AG04450 (cell line): ENCODE data around the gene LHFPL2. TPM values are rescaled to one million over a fixed set of nuclear protein-coding genes. Genes with fewer than 3 reads are reported as not detected.

Source experiments
- CTCF ChIA-PET: fragments of 300-600, 350-600 bp; formaldehyde crosslinking; extraction: SDS; loops from one replicate; lab custom pipeline; 2022; ENCODE audit warnings: antibody characterized with exemption, inconsistent platforms; lab: Charles Lee
- POLR2A ChIA-PET: fragments of 350-600 bp; formaldehyde crosslinking; extraction: SDS; loops from one replicate; lab custom pipeline; 2021; ENCODE audit warnings: antibody characterized with exemption, inconsistent platforms; lab: Yijun Ruan, JAX
- DNase-seq: peaks from one replicate; pipeline ENCODE4 v3.0.0-alpha.2; 2011; ENCODE audit warnings: low read depth, low spot score
- H3K27ac ChIP-seq: one replicate; pipeline ENCODE4 v1.5.1; 2012; ENCODE audit warnings: low read depth, low read length, control low read depth
- H3K27me3 ChIP-seq: one replicate; pipeline ENCODE4 v1.6.0; 2012; ENCODE audit warnings: low read length; ENCODE audit not compliant: control insufficient read depth, insufficient read depth
- H3K4me3 ChIP-seq: 2 replicates; pipeline ENCODE4 v1.5.1; 2011; ENCODE audit warnings: mild to moderate bottlenecking, low read depth, low read length, control low read depth
- H3K9me3 ChIP-seq: 2 replicates; pipeline ENCODE4 v1.5.1; 2012; ENCODE audit warnings: low read length; ENCODE audit not compliant: control insufficient read depth, insufficient read depth
- polyA plus RNA-seq: library from polyadenylated mRNA; depleted of rRNA; stranded (reverse); fragments of >200 nt; gene quantifications from 2 replicates; pipeline ENCODE4 v1.2.3, GENCODE V29; 2011
- TF ChIP-seq, protein P1 (sequence below): IDR thresholded peaks from 2 replicates; pipeline ENCODE4 v1.5.1; 2011; ENCODE audit warnings: low read depth, low read length, control low read depth, inconsistent platforms

The LHFPL2 gene
- polyA plus RNA-seq, 1 experiment = 20.1 TPM

DNA sequence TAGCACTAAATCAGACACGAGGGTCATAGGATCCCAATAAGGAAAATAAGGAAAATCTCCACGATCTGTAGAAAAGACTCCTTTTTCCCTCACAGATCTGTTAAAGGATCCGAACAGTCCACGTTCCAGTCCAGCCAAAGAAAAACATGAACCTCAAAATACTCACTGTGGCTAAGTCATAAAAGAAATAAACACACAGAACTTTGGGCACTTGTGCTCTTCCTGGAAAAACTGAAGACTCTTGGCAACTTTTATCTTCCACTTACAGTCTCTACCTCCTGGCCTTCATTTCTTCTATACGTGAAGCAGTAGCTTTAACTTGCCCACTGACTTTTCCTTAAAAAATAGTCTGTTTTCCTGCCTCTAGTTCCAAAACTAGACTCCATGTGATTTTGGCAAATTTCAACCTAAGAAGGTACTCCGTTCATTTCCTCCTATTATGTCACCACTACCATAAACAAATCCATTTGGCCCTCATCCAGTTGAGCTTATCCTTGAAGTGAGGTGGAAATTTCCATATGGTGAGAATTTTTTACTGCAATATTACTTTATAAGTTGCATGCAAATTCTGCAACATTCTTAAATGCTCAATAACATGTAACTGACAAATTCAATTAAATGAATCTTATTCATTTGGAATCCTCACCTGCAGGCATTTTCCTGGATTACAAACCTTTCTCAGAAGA is 5.3 kb upstream of the LHFPL2 start:
- POLR2A ChIA-PET = no interaction called here
- Histone ChIP-seq H3K9me3 (no peaks in the 10 kb centered on the region; the same call in 1 of the 2 replicates), H3K4me3 (no peak overlapping the region), H3K27me3 (no peaks in the 10 kb centered on the region), H3K27ac (no peak overlapping the region)
- CTCF ChIA-PET = no interaction called here
- TF ChIP-seq, protein P1, sequence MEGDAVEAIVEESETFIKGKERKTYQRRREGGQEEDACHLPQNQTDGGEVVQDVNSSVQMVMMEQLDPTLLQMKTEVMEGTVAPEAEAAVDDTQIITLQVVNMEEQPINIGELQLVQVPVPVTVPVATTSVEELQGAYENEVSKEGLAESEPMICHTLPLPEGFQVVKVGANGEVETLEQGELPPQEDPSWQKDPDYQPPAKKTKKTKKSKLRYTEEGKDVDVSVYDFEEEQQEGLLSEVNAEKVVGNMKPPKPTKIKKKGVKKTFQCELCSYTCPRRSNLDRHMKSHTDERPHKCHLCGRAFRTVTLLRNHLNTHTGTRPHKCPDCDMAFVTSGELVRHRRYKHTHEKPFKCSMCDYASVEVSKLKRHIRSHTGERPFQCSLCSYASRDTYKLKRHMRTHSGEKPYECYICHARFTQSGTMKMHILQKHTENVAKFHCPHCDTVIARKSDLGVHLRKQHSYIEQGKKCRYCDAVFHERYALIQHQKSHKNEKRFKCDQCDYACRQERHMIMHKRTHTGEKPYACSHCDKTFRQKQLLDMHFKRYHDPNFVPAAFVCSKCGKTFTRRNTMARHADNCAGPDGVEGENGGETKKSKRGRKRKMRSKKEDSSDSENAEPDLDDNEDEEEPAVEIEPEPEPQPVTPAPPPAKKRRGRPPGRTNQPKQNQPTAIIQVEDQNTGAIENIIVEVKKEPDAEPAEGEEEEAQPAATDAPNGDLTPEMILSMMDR = no peak
- DNase-seq = no peak

DNA sequence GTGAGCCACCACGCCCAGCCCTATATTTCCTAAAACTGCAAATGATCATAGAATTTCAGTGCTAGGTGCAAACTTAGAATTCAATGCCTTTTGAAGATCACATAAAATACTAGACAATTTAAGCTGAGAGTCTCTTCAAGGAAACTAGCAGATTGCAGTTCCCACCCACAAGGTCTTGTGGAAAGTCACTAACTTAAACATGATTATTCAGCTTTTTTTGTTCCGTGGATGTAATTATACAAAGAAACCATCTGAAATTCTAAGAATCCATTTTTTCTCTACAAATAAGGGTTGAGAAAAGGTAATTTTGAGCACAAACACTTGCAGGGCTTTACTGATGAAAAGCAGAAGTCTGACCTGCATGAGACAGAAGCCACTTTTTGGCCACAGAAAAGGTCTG is 4.5 kb upstream of the LHFPL2 start:
- no peaks in the 10 kb centered on the region; the same call in 1 of the 2 replicates for H3K9me3 ChIP-seq
- no peak overlapping the region for H3K27ac ChIP-seq
- no peaks in the 10 kb centered on the region for H3K27me3 ChIP-seq
- DNase-seq = no peak
- CTCF ChIA-PET = no interaction called here
- H3K4me3 ChIP-seq = no peak overlapping the region
- POLR2A ChIA-PET = interaction anchor here (0.6 kb wide), 1 partner anchor 65 kb away, joined by 7 read pairs; no protein-coding TSS in a partner anchor
- TF ChIP-seq, protein P1 = no peak

DNA sequence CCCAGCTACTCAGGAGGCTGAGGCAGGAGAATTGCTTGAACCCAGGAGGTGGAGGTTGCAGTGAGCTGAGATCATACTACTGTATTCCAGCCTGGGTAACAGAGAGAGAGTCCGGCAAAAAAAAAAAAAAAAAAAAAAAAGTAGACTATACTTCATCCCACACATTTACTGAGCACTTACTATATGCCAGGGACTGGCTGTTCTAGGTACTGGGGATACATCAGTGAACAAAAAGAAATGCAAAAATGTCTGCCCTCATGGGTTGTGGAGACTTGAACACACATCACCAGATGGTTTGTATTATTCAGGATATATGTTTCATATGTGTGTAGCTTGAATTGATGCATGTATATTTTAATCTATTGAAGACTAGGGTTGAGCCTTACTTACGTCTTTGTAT is 2.9 kb upstream of the LHFPL2 start:
- CTCF ChIA-PET = interaction anchor here (0.7 kb wide), 1 partner anchor 15 kb away, joined by 4 read pairs; no protein-coding TSS in a partner anchor
- DNase-seq = no peak
- POLR2A ChIA-PET = no interaction called here

DNA sequence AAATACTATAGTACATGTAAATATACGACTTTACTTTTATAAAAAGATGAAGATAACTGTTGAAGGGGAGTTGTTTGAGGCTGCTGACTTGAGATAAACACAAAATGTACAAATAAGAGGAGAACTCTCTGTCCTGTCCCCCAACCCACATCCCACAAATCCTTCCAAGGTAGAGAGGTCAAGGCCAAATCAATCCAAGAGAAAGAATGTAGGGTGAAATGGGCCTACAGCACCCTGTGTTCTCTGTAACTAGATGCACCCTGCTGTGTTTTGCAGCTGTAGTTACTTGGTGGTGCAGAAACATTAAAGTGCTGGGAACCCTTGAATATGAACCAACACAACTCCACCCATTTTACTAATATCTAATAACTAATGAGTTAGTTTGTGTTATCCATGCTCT is 2.0 kb upstream of the LHFPL2 start:
- DNase-seq = no peak
- ChIA-PET CTCF (interaction anchor here (0.6 to 1.0 kb wide), 2 partner anchors 235 to 374 kb away, joined by 3 read pairs; no protein-coding TSS in a partner anchor), POLR2A (interaction anchor here (0.7 to 1.2 kb wide), 2 partner anchors 97 to 167 kb away, joined by 3 to 4 read pairs; no protein-coding TSS in a partner anchor)

More for the DNA sequence above, 2.9 kb upstream of the LHFPL2 start:
- no peaks in the 10 kb centered on the region; the same call in 1 of the 2 replicates for H3K9me3 ChIP-seq
- TF ChIP-seq, protein P1 = no peak
- H3K27ac ChIP-seq = no peak overlapping the region
- H3K4me3 ChIP-seq = no peak overlapping the region
- no peaks in the 10 kb centered on the region for H3K27me3 ChIP-seq

More for the DNA sequence above, 2.0 kb upstream of the LHFPL2 start:
- Histone ChIP-seq H3K9me3 (no peaks in the 10 kb centered on the region; the same call in 1 of the 2 replicates), H3K27ac (no peak overlapping the region), H3K27me3 (no peaks in the 10 kb centered on the region), H3K4me3 (no peak overlapping the region)
- TF ChIP-seq, protein P1 = no peak
